ENCODE results near the gene SLC38A6.

The SLC38A6 gene

GRCh38 chr14:60977847-60978246 is 3.2 kb upstream of the SLC38A6 start:
- no peak for DNase-seq

DNA sequence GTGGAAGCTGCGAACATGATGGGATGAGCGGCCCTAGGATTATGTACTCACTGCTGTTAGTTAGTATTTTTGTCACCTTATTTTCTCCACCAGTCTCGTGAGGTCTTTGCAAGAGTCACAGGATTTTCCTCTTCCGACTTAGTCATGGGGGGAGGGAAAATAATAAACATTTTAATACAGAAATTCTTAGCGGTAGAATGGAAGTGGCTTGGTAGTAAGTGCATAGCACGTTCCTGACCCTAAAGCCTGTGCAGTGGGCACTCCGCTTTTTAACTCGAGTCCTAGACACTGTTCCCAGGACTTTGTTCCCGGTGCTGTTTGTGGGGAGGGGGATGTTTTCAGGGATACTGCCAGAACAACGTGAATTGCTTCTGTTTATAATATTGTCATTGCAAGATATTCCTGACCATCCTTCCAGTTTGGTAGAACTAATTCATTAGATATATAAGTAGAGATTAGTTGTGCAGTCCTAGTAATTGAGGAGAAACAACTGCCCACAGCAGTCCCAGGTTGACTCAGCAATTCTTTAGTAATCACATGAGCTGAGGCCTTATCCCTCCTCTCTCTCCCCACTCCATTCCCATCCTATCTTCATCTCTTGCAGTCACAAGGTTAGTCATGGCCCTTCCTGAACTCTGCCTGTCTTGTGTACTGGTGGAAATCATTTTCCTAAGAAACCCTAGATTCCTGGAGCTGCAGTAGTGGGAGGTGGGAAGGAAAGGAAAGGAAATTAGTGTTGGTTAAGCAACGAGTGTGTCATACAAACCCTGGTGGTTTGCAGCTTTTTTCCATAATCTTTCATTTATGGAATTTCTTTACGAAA is 799 bp downstream of the SLC38A6 start:
- peak in 1 of 56 donors; percentile 3 for DNase-seq

GRCh38 chr14:60984196-60984595 is 3.2 kb downstream of the SLC38A6 start:
- DNase-seq = no peak

DNA sequence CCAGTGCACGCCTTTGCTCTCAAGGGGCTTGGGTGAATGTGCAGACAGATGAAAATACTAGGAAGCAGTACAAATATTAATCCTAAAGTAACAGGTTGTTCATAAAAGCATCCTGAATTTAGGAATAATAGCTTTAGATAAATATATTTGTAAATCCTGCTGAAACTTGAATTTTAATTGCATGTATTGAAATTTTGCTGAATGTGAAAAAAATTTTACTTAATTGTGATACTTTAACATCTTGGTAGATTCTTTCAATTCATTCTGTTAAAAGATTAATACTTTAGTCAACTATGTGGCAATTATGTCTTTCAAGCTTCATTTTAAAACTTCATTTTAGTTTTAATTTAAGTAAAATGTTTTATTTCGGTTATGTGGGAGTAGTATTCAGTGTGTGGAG is 5.5 kb downstream of the SLC38A6 start:
- no peak for DNase-seq

GRCh38 chr14:60989599-60989998 is 8.6 kb downstream of the SLC38A6 start:
- DNase-seq = no peak

- no peak for DNase-seq
These were observed 17.6 kb downstream of the SLC38A6 start for GRCh38 chr14:60998617-60999016.

GRCh38 chr14:60999536-60999935 is 18.5 kb downstream of the SLC38A6 start:
- no peak for DNase-seq

DNA sequence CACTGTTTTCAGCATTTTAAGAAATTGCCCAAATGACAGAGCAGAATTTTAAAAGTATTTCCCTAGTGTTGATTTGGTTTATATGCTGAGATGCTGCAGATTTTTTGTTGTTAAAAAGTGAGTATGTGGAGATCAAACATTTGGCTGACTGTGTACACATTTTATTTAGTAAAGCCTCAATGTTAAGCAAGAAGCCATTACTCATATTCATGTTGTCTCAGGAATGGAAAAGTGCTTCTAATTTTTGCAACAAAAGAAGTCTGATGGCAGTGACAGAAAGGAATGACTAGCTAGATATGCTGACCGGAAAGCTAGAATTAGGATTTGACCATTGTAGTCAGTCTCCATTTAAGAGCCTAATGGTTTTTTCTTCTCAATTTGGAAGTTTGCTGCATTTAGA is 22.5 kb downstream of the SLC38A6 start:
- DNase-seq = no peak

DNA sequence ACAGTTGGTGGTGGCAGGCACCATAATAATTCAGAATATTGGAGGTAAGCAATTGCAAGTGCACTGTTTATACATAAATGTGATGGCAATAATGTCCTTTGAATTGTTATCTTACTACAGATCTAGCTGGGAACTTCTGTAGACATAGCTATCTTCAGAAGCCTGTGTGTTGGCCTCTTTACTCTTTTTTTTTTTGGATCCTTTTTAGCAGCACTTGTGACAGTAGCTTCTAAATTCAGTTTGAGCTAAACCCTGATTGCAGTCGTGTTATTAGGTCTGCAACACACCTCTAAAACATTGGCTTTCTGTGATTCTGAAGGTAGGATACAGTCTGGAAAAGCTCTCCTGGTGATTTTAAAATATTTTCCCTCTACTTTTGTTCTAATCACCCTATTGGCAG is 38.5 kb downstream of the SLC38A6 start:
- DNase-seq = no peak

DNA sequence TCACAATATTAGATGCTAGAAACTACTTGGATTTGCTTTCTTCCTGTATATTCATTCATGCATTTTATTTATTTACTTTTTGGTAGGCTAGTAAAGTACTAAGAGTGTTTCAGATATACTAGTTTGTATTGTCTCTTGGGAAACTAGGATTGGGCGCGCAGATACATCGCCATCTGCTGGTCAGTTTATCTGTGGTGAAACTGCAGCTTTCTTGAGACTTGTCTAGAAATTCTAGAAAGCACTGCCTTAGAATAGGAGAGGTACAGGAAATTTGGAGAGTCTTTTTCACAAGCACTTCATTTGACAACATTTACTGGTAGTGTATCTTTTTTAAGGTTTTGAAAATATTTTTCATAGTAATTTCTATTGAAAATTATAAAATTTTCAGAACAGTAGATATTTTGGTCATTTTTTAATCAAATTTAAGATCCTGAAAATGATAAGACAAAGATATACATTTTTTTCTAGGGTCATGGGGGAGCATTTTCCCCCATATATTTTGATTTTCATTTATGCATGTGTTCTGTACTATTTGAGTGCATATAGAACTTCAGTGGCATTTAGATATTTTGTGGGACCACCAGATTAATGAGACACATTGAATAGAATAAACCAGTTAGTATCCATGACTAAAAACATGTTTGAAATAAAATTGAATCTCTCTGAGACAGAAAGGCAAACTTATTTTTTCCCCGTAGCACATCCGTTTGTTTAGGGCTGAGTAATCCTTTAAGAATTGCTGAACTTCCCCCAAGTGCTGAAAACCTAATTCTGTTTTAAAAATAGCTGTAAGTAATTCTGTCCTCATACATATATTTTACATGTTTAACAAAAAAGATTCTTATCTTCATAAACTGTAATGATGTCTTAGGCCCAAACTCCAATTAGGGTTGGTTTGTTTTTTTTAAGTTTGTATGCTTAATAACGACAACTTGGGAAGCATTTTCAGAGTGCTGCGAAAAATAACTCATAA is 44.5 kb downstream of the SLC38A6 start:
- peak in 31 of 56 donors; percentile 1 to 75 (median 10) for DNase-seq

DNA sequence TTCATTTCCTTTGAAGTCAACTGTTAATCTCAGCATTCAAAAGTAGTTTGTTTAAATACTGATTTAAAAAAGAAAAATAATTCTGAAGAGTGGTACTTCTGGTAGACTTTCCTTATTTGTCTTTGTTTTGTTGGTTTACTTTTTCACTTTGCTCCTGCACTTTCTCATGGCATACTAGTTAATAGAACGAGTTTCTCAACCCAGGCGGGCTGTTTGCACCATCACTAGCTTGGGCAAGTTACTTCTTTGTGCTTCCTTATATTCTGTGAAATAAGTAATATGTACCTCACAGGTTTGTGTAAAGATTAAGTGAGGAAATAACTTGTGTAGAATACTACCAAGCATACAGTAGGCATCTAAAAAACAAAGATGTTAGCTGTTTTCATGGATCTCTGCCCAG is 45.5 kb downstream of the SLC38A6 start:
- no peak for DNase-seq

GRCh38 chr14:61031026-61031425 is 50.0 kb downstream of the SLC38A6 start:
- no peak for DNase-seq

DNA sequence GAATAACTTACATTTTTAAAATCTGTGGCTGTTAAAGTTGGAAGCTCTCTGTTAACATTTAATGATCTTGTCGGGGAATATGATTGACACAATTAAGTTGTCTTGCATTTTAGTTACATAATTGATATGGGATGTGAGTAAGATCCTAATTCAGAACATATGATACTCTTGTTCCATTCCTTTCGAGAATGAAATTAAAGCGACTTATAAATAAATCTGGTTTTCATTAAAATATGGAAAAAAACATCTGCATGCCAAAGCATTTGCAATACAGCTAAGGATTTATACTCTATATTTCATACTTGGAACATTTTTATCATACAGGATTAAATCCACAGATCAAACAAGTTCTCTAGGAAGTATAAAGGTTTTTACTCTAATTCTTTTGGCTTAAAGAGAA is 52.0 kb downstream of the SLC38A6 start:
- DNase-seq = no peak

GRCh38 chr14:61033855-61034254 is 52.8 kb downstream of the SLC38A6 start:
- DNase-seq = no peak

DNA sequence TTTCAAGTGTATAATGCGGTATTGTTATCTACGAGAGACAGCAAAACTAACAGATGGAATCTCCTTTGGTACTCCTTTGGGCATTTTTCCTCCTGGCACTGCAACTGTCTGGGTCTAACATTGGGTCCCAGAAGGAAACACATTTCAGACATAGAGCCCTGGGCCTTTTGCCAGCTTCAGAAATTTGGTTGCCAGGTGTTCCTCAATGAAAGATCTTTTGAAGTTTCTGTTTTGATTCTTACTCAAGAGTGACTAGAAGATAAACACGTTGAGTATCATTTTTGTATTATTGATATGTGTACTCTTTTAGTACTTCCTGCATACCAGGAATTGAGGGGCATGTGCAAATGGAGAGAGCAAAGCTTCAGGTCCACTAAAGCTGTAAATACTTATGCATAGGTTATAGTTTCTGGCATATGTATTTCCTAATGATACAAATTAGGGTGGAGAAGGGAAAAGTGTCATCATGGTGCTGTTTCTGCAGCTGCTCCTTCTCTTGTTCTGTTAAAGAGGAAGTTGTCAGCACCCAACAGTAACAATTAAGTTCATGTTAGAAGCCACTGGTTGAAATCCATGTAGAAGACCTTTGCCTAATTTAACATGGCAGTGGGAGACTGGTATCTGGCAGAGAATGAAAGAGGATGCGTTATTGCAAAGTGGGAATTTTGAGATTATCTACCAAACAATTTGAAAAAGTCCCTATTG is 53.5 kb downstream of the SLC38A6 start:
- no peak for DNase-seq

- DNase-seq = no peak
These were observed 56.2 kb downstream of the SLC38A6 start for GRCh38 chr14:61037215-61037614.

GRCh38 chr14:61041704-61042103 is 60.7 kb downstream of the SLC38A6 start:
- no peak for DNase-seq

DNA sequence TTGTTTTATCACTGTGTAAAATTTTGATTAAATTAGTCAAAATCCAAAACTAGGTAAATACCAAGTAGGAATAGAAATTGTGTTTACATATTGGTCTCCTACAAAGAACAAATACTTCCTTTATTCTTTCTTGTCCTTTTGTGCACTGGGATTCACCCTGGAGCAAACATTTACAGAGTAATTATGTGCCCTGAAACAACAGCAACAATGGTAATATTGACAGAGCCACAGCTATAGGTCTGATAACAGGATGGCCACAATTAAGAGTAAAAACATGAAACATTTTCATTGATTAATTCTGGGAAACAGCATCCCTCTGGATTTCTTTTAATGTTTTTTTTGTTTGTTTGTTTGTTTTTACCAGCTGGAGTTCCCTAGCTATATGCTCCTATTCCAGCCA is 61.2 kb downstream of the SLC38A6 start:
- DNase-seq = no peak

DNA sequence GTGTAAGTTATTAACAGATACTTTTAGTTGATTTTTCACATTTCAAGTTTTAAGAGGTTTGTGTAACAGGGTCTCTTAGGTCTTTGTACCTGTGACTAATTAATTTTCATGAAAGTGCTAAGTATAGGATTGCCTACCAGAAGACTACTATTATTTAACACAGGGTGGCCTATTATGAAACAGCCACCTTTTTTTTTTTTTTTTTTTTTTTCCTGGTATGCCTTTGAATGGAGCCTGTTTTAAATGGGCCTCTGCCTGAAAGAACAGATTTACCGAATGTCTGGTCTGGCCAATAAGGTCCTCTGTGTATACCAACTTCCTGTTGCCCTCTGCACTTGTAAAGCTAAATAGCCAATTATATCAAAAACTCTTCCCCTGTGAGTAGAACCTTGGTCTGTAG is 62.5 kb downstream of the SLC38A6 start:
- no peak for DNase-seq

- DNase-seq = no peak
These were observed 66.0 kb downstream of the SLC38A6 start for GRCh38 chr14:61047021-61047420.

DNA sequence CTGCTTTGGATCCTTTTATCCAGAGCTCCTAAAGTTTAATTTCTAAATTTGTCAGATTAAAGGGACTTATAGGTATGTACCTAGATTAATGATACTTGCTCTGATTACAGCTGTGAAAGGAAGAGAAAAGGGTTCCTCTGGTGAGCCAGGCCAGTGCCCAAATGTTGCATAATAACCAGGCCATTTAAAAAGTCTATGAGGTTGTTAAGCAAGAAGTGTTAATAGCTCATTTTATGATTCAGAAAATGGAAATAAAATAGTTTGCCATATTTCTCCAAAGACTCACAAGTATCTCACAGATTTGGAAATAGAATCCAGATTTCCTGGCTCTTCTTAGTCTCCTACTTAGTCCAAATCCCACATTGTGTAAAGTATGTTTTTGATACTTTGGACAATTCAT is 67.6 kb downstream of the SLC38A6 start:
- DNase-seq = no peak

DNA sequence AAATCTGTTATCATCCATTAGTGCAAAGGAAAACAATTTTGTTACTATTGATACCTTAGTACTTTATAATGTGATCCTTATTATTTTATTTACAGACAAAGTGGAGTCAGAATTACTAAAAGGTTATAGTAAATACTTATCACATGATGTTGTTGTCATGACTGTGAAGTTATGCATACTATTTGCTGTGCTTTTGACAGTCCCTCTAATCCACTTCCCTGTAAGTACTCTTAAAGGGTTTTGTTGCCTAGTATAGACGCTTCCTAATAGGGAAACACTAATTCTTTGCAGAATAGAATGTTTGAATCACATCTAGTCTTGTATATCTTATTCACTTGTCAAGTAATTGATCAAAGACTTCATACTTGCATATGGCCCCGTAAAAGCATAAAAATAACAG is 69.4 kb downstream of the SLC38A6 start:
- no peak for DNase-seq

Data from amygdala (tissue), 56 donors.